K562 (cell line): ENCODE data around the gene NCOA6.

Experiments
- EP300 ChIP-seq: IDR thresholded peaks from 2 replicates; pipeline ENCODE4 v1.6.1; 2012; ENCODE audit warnings: low read length, improper control_type of control experiment
- MEF2D ChIP-seq: conservative IDR thresholded peaks from 2 replicates; pipeline ENCODE4 v1.6.1; 2016; ENCODE audit warnings: low read depth, missing genetic modification characterization, missing compliant biosample characterization
- NRF1 ChIP-seq, 2 experiments: fragments of 450-650 bp; IDR thresholded peaks in 1 of 2; conservative IDR thresholded peaks in 1 of 2; 2 replicates each; pipeline ENCODE4 v1.6.1; 2014; ENCODE audit warnings: mild to moderate bottlenecking in 2 of 2
- POLR2AphosphoS5 ChIP-seq: IDR thresholded peaks from 2 replicates; pipeline ENCODE4 v1.6.1; 2011; ENCODE audit warnings: mild to moderate bottlenecking, low read depth, low read length, moderate library complexity; ENCODE audit not compliant: control insufficient read depth, insufficient read depth
- RFX5 ChIP-seq: IDR thresholded peaks from 2 replicates; pipeline ENCODE4 v1.6.1; 2011; ENCODE audit warnings: low read depth, mild to moderate bottlenecking, improper control_type of control experiment, low read length
- SAP30 ChIP-seq: fragments of 200-600 bp; sonication (generic); IDR thresholded peaks from 2 replicates; pipeline ENCODE4 v1.6.1; 2012; ENCODE audit warnings: borderline replicate concordance, low read depth, mild to moderate bottlenecking, moderate library complexity, low read length, control low read depth, inconsistent platforms; ENCODE audit not compliant: insufficient read depth, poor library complexity, severe bottlenecking
- SRSF7 ChIP-seq: fragments of 200-400 bp; formaldehyde crosslinking; optimal IDR thresholded peaks from 2 replicates; pipeline ENCODE3; 2017; ENCODE audit warnings: mild to moderate bottlenecking, low read depth, low read length
- TARDBP ChIP-seq: fragments of 450-650 bp; IDR thresholded peaks from 2 replicates; pipeline ENCODE4 v1.6.1; 2016
- TCF3 ChIP-seq: sonication (generic); formaldehyde crosslinking; IDR thresholded peaks from 2 replicates; pipeline ENCODE4 v1.4.0; 2020; ENCODE audit warnings: mild to moderate bottlenecking, missing genetic modification reagents
- ZNF644 ChIP-seq: fragments of 200-800 bp; sonication (Bioruptor generic); IDR thresholded peaks from 2 replicates; pipeline ENCODE4 v1.6.1; 2016; ENCODE audit warnings: low read depth, missing genetic modification characterization, missing compliant biosample characterization
- TF ChIP-seq, protein P1 (sequence below): IDR thresholded peaks from 2 replicates; pipeline ENCODE4 v1.6.1; 2011; ENCODE audit not compliant: insufficient read length; ENCODE audit errors: extremely low read depth
- TF ChIP-seq, protein P2 (sequence below): fragments of 450-650 bp; formaldehyde crosslinking; IDR thresholded peaks from 2 replicates; pipeline ENCODE4 v1.4.0; 2020; ENCODE audit warnings: mild to moderate bottlenecking, moderate library complexity

DNA sequence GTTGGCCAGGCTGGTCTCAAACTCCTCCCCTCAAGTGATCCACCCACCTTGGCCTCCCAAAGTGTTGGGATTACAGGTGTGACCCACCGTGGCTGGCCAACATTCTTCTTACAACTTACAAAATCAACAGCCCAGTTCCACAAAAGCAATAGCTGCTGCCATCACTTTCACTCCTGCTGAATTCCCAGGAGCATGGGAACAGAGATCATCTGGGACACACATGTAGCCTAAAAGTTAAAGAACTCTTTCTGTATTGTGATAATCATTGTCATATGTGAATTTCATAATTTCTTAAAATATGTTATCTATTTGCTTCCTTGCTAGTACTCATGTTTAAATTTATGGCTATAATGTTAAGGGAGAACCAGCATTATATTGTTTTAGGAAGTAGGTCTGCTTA is 51.7 kb downstream of the NCOA6 start:
- TF ChIP-seq, protein P1, sequence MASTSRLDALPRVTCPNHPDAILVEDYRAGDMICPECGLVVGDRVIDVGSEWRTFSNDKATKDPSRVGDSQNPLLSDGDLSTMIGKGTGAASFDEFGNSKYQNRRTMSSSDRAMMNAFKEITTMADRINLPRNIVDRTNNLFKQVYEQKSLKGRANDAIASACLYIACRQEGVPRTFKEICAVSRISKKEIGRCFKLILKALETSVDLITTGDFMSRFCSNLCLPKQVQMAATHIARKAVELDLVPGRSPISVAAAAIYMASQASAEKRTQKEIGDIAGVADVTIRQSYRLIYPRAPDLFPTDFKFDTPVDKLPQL, result no peak
- TF ChIP-seq TARDBP (no peak), TCF3 (CRISPR knock-in tag) (no peak), SAP30 (no peak), SRSF7 (no peak), MEF2D (no peak), POLR2AphosphoS5 (no peak), RFX5 (no peak), ZNF644 (tag) (no peak), EP300 (no peak), NRF1 (conservative IDR thresholded peaks at IDR 0.05 in 1 of 2, IDR thresholded peaks at IDR 0.05 in 1 of 2) (no peak)
- TF ChIP-seq, protein P2, sequence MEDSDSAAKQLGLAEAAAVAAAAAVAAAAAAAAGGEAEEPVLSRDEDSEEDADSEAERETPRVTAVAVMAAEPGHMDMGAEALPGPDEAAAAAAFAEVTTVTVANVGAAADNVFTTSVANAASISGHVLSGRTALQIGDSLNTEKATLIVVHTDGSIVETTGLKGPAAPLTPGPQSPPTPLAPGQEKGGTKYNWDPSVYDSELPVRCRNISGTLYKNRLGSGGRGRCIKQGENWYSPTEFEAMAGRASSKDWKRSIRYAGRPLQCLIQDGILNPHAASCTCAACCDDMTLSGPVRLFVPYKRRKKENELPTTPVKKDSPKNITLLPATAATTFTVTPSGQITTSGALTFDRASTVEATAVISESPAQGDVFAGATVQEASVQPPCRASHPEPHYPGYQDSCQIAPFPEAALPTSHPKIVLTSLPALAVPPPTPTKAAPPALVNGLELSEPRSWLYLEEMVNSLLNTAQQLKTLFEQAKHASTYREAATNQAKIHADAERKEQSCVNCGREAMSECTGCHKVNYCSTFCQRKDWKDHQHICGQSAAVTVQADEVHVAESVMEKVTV, result no peak
